HG03064 (cell line): ENCODE data around the gene ENOX1.

Experiments used
- ATAC-seq: cut with Tn5 transposase; IDR thresholded peaks from one replicate; pipeline ENCODE4 v1.9.1; 2021; ENCODE audit warnings: low read depth; ENCODE audit not compliant: unreplicated experiment

ENOX1 gene

GRCh38 chr13:43271152-43271551 is 515.6 kb downstream of the ENOX1 start:
- ATAC-seq, result no peak

- no peak for ATAC-seq
These were observed 516.5 kb downstream of the ENOX1 start for GRCh38 chr13:43270130-43270830.

DNA sequence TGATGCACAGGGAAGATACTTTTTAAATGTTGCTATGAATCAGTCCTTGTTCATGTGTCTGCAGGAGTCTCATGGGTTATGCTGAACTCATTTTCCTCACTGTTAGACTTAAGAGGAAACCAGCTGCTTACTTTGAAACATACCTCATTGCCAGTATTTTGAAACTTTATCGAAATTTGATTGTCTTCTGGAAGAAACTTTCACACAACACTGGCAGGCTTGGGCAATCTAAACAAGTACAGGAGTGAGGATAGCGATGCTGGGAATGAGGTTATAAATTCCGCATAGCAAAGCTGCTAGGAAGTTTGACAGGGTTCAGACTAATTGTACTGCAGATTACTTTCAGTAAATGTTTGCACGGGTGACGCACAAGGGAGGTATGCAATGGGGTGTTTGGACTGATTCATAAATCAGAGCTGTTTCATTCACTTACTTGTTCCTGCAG is 517.7 kb downstream of the ENOX1 start:
- ATAC-seq, result no peak

GRCh38 chr13:43268632-43269031 is 518.1 kb downstream of the ENOX1 start:
- no peak for ATAC-seq

- no peak for ATAC-seq
These were observed 518.9 kb downstream of the ENOX1 start for GRCh38 chr13:43267916-43268315.

GRCh38 chr13:43266936-43267615 is 519.7 kb downstream of the ENOX1 start:
- ATAC-seq, result no peak

DNA sequence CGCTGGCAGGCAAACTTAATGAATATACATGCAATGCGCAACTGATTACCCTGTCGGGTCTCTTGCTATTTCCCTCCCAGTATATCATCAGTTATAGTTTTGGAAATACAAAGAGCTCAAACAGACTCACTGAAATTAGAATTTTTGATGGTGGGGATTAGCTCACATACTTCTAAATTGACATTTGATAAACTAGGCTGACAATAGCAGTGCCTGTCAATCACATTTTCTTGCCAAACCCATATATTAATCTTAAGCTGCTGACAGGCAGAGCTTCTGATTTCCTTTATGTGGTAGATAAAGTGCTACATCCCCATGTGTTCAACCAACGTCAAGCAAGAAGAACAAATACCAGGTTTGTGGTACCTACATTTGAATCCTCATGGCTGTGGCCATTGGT is 521.7 kb downstream of the ENOX1 start:
- no peak for ATAC-seq

- ATAC-seq, result no peak
These were observed 522.3 kb downstream of the ENOX1 start for GRCh38 chr13:43264458-43264857.

DNA sequence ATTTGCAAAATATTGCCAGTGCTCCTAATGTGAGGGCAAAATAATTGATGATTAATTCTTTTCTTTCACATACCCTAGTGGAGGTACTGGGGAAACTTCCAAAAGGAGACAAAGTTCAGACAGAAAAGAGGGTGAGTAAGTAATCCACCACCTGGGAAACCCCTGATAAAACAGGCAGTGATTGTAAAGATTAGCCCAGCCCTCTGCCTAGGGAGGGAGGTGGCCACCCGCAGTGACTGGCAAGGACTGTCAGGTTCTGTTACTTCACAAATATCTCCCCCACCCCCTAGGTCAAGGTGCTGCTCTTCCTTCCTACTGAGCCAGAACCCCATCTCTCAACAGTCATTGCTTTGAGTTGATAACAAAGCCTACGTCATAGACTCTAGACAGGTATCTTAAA is 523.7 kb downstream of the ENOX1 start:
- no peak for ATAC-seq

GRCh38 chr13:43260999-43261398 is 525.8 kb downstream of the ENOX1 start:
- no peak for ATAC-seq

DNA sequence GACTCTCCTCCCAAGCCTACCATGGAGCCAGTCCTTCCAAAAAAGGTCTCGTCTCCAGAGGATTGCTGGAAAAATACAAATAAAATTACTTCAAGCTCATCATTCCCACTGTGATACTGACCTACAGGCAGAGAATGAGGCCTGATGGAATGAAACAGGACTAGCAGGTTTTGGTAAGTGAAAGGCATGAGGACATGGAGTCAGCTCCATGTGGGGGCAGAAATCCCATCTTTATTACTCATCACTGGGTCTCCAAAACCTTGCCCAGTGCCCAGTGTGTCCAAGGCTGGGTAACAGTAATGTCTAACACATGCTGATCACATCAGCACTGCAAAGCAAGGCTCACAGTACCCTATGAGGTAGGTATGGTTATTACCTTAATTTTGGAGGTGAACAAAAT is 528.0 kb downstream of the ENOX1 start:
- no peak for ATAC-seq

- ATAC-seq, result no peak
These were observed 529.0 kb downstream of the ENOX1 start for GRCh38 chr13:43257765-43258164.

DNA sequence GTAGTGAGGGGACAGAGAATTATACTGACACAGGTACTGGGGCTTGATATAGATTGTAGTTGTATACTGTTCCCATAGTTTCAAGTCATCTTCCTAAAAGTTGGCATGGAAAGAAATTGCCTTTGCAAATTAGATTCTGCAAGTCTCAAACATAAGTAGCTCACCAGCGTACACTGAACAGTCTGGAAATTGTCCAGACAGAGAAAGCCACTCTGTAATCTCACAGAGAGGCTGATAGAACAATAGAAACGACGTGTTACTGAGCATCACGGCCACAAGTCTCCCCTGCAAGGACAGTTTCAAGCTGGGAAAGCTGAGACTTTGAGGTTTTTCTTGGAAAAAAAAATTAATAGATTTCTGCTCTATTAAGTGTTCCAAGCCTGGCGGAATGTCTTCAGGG is 534.8 kb downstream of the ENOX1 start:
- no peak for ATAC-seq

DNA sequence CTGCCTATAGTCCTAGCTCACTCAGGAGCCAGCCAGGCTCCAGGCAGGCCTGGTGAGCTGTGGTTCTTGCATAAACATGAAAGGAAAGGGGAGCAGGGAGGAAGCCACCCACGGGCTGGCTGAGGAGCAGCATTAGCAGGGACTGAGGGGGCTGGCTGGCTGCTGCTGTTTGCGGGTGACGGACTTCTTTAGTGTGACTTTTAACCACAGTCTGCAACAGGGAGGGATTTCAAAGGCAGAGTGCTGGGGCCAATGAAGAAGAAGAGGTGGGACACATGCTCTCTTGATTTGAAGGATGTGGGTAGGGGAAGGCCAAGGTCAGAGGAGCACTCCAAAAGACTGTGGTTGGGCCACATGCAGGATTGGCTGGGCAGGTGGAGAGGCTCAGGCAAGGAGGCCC is 540.4 kb downstream of the ENOX1 start:
- no peak for ATAC-seq

GRCh38 chr13:43245374-43245964 is 541.3 kb downstream of the ENOX1 start:
- ATAC-seq, result no peak

- no peak for ATAC-seq
These were observed 542.3 kb downstream of the ENOX1 start for GRCh38 chr13:43244481-43244880.

- no peak for ATAC-seq
These were observed 543.1 kb downstream of the ENOX1 start for GRCh38 chr13:43243711-43244110.

DNA sequence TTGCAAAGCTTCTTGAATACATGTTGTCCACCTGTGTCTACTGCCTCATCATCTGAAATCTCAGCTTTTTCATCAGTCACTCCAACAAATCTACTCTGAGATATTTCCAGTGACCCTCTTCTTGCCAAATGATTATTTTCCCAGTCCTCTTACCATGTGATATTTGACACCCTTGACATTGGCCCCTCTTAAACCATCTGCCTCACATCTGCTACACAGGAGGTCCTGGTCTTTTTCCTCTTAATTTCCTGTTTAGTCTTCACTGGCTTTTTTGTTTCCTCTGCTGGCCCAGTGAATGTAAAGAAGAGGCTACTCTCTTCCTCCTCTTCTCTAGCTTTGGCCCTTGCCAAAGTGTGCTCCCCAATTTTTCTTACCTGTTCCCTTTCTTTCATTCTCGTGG is 544.7 kb downstream of the ENOX1 start:
- ATAC-seq, result no peak

DNA sequence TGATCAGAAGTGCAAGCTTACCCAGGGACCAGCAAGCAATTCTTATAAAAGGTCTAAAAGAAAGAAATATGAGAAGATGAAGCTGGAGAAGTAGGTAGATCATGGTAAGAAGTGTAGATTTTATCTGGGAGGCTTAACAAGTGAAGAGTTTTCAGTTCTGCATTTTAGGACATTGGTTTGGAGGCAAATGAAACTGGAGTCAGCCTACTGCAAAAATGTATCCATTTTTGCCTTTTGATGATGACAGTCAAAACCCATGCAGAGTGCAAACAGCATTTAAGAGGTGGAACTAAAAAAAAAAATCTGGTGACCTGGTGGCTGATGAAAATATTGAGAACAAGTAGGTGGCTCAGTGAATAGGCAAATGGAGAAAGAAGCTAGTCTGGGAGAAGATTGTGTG is 546.5 kb downstream of the ENOX1 start:
- ATAC-seq, result no peak

GRCh38 chr13:43239275-43239840 is 547.4 kb downstream of the ENOX1 start:
- ATAC-seq, result no peak

GRCh38 chr13:43238341-43239083 is 548.3 kb downstream of the ENOX1 start:
- no peak for ATAC-seq
